T-helper 1 cell treated with Interleukin-12 subunit alpha and Interleukin-12 subunit beta and Interleukin-4 antibody, amounts not matched to agents 30 ng/mL and 1 ng/mL, for 36 hours (primary cell): ENCODE measurements around the gene GDI2. TPM values are rescaled to one million over a fixed set of nuclear protein-coding genes. Genes with fewer than 3 reads are reported as not detected.

Experiments used
- intact Hi-C: fragments of 100-400 bp; cut with micrococcal nuclease; formaldehyde crosslinking; loops from one replicate; pipeline ENCODE4 v1.15.1; 2024
- total RNA-seq: library from RNA; stranded (reverse); gene quantifications from 2 replicates; pipeline ENCODE4 v1.2.3, GENCODE V29; 2022

The GDI2 gene
- total RNA-seq, 1 donor from 2014 or later = 232 TPM

- intact Hi-C loops = no loop called here
These were observed 23.6 kb downstream of the GDI2 start for GRCh38 chr10:5789626-5790025.

GRCh38 chr10:5788969-5789368 lies 24.3 kb downstream of the GDI2 start:
- intact Hi-C loops = no loop called here

- intact Hi-C loops = no loop called here
These were observed 29.9 kb downstream of the GDI2 start for GRCh38 chr10:5783300-5783699.

- intact Hi-C loops = no loop called here
These were observed 31.1 kb downstream of the GDI2 start for GRCh38 chr10:5782174-5782573.

- intact Hi-C loops = loop anchor here (10.0 kb wide), 1 partner anchor 335 kb away; no protein-coding TSS in a partner anchor
These were observed 33.5 kb downstream of the GDI2 start for GRCh38 chr10:5779730-5780129.

GRCh38 chr10:5777758-5778157 lies 35.5 kb downstream of the GDI2 start:
- intact Hi-C loops = loop anchor here (10.0 kb wide), 1 partner anchor 333 kb away; no protein-coding TSS in a partner anchor

- intact Hi-C loops = loop anchor here (10.0 kb wide), 1 partner anchor 332 kb away; no protein-coding TSS in a partner anchor
These were observed 36.4 kb downstream of the GDI2 start for GRCh38 chr10:5776881-5777197.

GRCh38 chr10:5776136-5776880 lies 36.9 kb downstream of the GDI2 start:
- intact Hi-C loops = loop anchor here (10.0 kb wide), 1 partner anchor 332 kb away; no protein-coding TSS in a partner anchor

GRCh38 chr10:5775685-5776084 lies 37.5 kb downstream of the GDI2 start:
- intact Hi-C loops = loop anchor here (1.0 to 10.0 kb wide), 3 partner anchors 34 to 331 kb away; no protein-coding TSS in a partner anchor

GRCh38 chr10:5774987-5775620 lies 38.1 kb downstream of the GDI2 start:
- intact Hi-C loops = loop anchor here (1.0 to 10.0 kb wide), 3 partner anchors 34 to 330 kb away; no protein-coding TSS in a partner anchor

- intact Hi-C loops = no loop called here
These were observed 47.0 kb downstream of the GDI2 start for GRCh38 chr10:5766189-5766588.

- intact Hi-C loops = no loop called here
These were observed 47.6 kb downstream of the GDI2 start for GRCh38 chr10:5765617-5766016.

GRCh38 chr10:5764422-5765297 lies 48.6 kb downstream of the GDI2 start:
- intact Hi-C loops = no loop called here

GRCh38 chr10:5762531-5762930 lies 50.7 kb downstream of the GDI2 start:
- intact Hi-C loops = no loop called here

- intact Hi-C loops = no loop called here
These were observed 52.0 kb downstream of the GDI2 start for GRCh38 chr10:5761220-5761619.

- intact Hi-C loops = no loop called here
These were observed 52.7 kb downstream of the GDI2 start for GRCh38 chr10:5760515-5760914.

- intact Hi-C loops = no loop called here
These were observed 54.3 kb downstream of the GDI2 start for GRCh38 chr10:5758927-5759326.

GRCh38 chr10:5757766-5758517 lies 55.3 kb downstream of the GDI2 start:
- intact Hi-C loops = no loop called here

- intact Hi-C loops = no loop called here
These were observed 60.8 kb downstream of the GDI2 start for GRCh38 chr10:5752301-5752871.

- intact Hi-C loops = no loop called here
These were observed 61.5 kb downstream of the GDI2 start for GRCh38 chr10:5751601-5752253.
